K562 (cell line): ENCODE results near the gene PLEKHM2. TPM values are rescaled to one million over a fixed set of nuclear protein-coding genes. Genes with fewer than 3 reads are reported as not detected.

Experiments
- ATAC-seq: fragments of 200-7000 bp; cut with Tn5 transposase; 3 replicates; pipeline ENCODE4 v1.9.1; 2020; ENCODE audit warnings: moderate library complexity
- BruUV-seq: library from RNA; stranded (reverse); fragments of 400-500 nt; replicated peaks from 2 replicates; lab custom pipeline; 2021; lab: Mats Ljungman, UMichigan
- CTCF ChIA-PET: fragments of 300-600 bp; formaldehyde crosslinking; extraction: SDS; loops from one replicate; lab custom pipeline; 2021; ENCODE audit warnings: low intra/inter-chr PET ratio; lab: Yijun Ruan, JAX
- POLR2A ChIA-PET: fragments of 300-600, 350-650 bp; sonication (Branson Sonifier 250); formaldehyde crosslinking; extraction: SDS; loops from one replicate; lab custom pipeline; 2021; ENCODE audit warnings: antibody characterized with exemption, inconsistent platforms; lab: Yijun Ruan, JAX
- DNase-seq, 4 experiments: peaks; one replicate each; pipeline versions ENCODE4 v3.0.0 to v3.0.0-alpha.2; 2011 to 2018; ENCODE audit warnings: low spot score in 3 of 4, mixed read lengths in 3 of 4; ENCODE audit errors: extremely low read depth in 1 of 4
- FAIRE-seq: peaks from 2 replicates; lab custom pipeline; 2011; peaks lifted over from hg19 to GRCh38; lab: Jason Lieb, UNC
- H2AFZ ChIP-seq: 2 replicates; pipeline ENCODE4 v1.6.0; 2011; ENCODE audit warnings: low read depth, low read length, control low read depth, inconsistent platforms
- H3K27ac ChIP-seq: fragments of 200-600 bp; 3 replicates; pipeline ENCODE4 v1.8.0; 2011; ENCODE audit warnings: low read depth, mild to moderate bottlenecking, control low read depth, inconsistent platforms, low read length, moderate library complexity, mixed read lengths; ENCODE audit errors: extremely low read depth
- H3K27me3 ChIP-seq, 2 experiments: fragments of 300-600 bp in 1 of 2; 2 replicates in 1 of 2; 3 replicates in 1 of 2; pipeline versions ENCODE4 v1.6.0 to v1.8.0; 2011; ENCODE audit warnings: inconsistent platforms in 2 of 2, low read length in 2 of 2, mild to moderate bottlenecking in 1 of 2, mixed read lengths in 1 of 2, moderate library complexity in 1 of 2; ENCODE audit not compliant: control insufficient read depth in 2 of 2, insufficient read depth in 2 of 2
- H3K36me3 ChIP-seq: fragments of 300-600 bp; 3 replicates; pipeline ENCODE4 v1.8.0; 2011; ENCODE audit warnings: mild to moderate bottlenecking, low read length, inconsistent platforms; ENCODE audit not compliant: control insufficient read depth, insufficient read depth
- H3K4me1 ChIP-seq, 2 experiments: fragments of 200-600 bp in 1 of 2; replicated peaks in 1 of 2; 2 replicates in 1 of 2; 3 replicates in 1 of 2; pipeline versions ENCODE4 v1.5.1 to v1.8.0; 2011; ENCODE audit warnings: inconsistent platforms in 2 of 2, low read length in 2 of 2, mild to moderate bottlenecking in 1 of 2, mixed read lengths in 1 of 2, moderate library complexity in 1 of 2; ENCODE audit not compliant: control insufficient read depth in 2 of 2, insufficient read depth in 2 of 2
- H3K4me2 ChIP-seq: 2 replicates; pipeline ENCODE4 v1.6.1; 2011; ENCODE audit warnings: low read length, control low read depth, inconsistent platforms, mixed read lengths; ENCODE audit not compliant: insufficient read depth
- H3K4me3 ChIP-seq: fragments of 200-600 bp; sonication (generic), shearing (Covaris generic); 2 replicates; pipeline ENCODE4 v1.5.1; 2016; ENCODE audit warnings: control low read depth, inconsistent platforms
- H3K79me2 ChIP-seq: fragments of 200-600 bp; 3 replicates; pipeline ENCODE4 v1.8.0; 2011; ENCODE audit warnings: low read length, inconsistent platforms; ENCODE audit not compliant: control insufficient read depth, insufficient read depth
- H3K9ac ChIP-seq, 2 experiments: 2 replicates each; pipeline versions ENCODE4 v1.6.0 to v1.6.1; 2011; ENCODE audit warnings: low read depth in 2 of 2, low read length in 2 of 2, control low read depth in 1 of 2, inconsistent platforms in 1 of 2, mild to moderate bottlenecking in 1 of 2, mixed read lengths in 1 of 2; ENCODE audit not compliant: insufficient read depth in 1 of 2
- H3K9me1 ChIP-seq: one replicate; pipeline ENCODE4 v1.6.0; 2011; ENCODE audit warnings: inconsistent platforms, mild to moderate bottlenecking, low read length, moderate library complexity; ENCODE audit not compliant: control insufficient read depth, insufficient read depth
- H3K9me3 ChIP-seq: replicated peaks from 2 replicates; pipeline ENCODE4 v1.5.1; 2011; ENCODE audit warnings: low read depth, low read length, inconsistent platforms; ENCODE audit not compliant: control insufficient read depth, insufficient read depth
- H4K20me1 ChIP-seq: replicated peaks from 2 replicates; pipeline ENCODE4 v1.6.1; 2011; ENCODE audit warnings: low read length, inconsistent platforms, mixed read lengths; ENCODE audit not compliant: control insufficient read depth, insufficient read depth
- CREB3 ChIP-seq: fragments of 450-650 bp; conservative IDR thresholded peaks from 2 replicates; pipeline ENCODE4 v1.6.1; 2016; ENCODE audit warnings: missing genetic modification characterization, low read depth, mild to moderate bottlenecking, missing compliant biosample characterization, moderate library complexity
- GATA2 ChIP-seq: sonication (generic); formaldehyde crosslinking; IDR thresholded peaks from 2 replicates; pipeline ENCODE4 v1.4.0; 2020; ENCODE audit warnings: mild to moderate bottlenecking, missing genetic modification reagents
- KLF6 ChIP-seq: fragments of 250-450 bp; sonication (Bioruptor Pico); IDR thresholded peaks from 2 replicates; pipeline ENCODE4 v1.4.0; 2020; ENCODE audit warnings: mild to moderate bottlenecking, moderate library complexity, borderline replicate concordance
- LEF1 ChIP-seq: fragments of 450-650 bp; IDR thresholded peaks from 2 replicates; pipeline ENCODE4 v1.6.1; 2016; ENCODE audit warnings: mild to moderate bottlenecking
- MAZ ChIP-seq, 2 experiments: fragments of 450-650 bp in 1 of 2; sonication (generic) in 1 of 2; formaldehyde crosslinking; IDR thresholded peaks in 1 of 2; conservative IDR thresholded peaks in 1 of 2; 2 replicates each; pipeline versions ENCODE4 v1.4.0 to v1.5.0; 2020; ENCODE audit warnings: mild to moderate bottlenecking in 1 of 2, missing genetic modification reagents in 1 of 2
- MCM3 ChIP-seq: fragments of 450-650 bp; IDR thresholded peaks from 2 replicates; pipeline ENCODE4 v1.6.1; 2016
- NFIX ChIP-seq: fragments of 250-450 bp; sonication (Bioruptor Pico); IDR thresholded peaks from 2 replicates; pipeline ENCODE4 v1.4.0; 2020; ENCODE audit warnings: low read depth, mild to moderate bottlenecking, moderate library complexity
- RBBP5 ChIP-seq: fragments of 200-600 bp; sonication (generic); IDR thresholded peaks from 2 replicates; pipeline ENCODE4 v1.6.1; 2012; ENCODE audit warnings: borderline replicate concordance, mild to moderate bottlenecking, low read length, control low read depth, inconsistent platforms; ENCODE audit not compliant: insufficient read depth, poor library complexity, severe bottlenecking
- SP2 ChIP-seq: IDR thresholded peaks from 2 replicates; pipeline ENCODE4 v1.6.1; 2011; ENCODE audit warnings: mild to moderate bottlenecking, low read depth, low read length, moderate library complexity; ENCODE audit not compliant: poor library complexity, severe bottlenecking; ENCODE audit errors: extremely low read depth
- ZNF121 ChIP-seq: sonication (generic); formaldehyde crosslinking; conservative IDR thresholded peaks from 2 replicates; pipeline ENCODE4 v1.8.0; 2022; ENCODE audit warnings: missing genetic modification reagents
- ZNF133 ChIP-seq: fragments of 250-450 bp; sonication (Bioruptor Pico); IDR thresholded peaks from 2 replicates; pipeline ENCODE4 v1.4.0; 2020; ENCODE audit warnings: mild to moderate bottlenecking
- ZNF699 ChIP-seq: fragments of 250-450 bp; sonication (Bioruptor Pico); IDR thresholded peaks from 2 replicates; pipeline ENCODE4 v1.8.0; 2021; ENCODE audit warnings: mild to moderate bottlenecking, moderate library complexity; ENCODE audit not compliant: insufficient replicate concordance
- WGBS: fragments of 100-300 bp; shearing (Covaris generic); methylation state at CpG from one replicate; pipeline ENCODE4 v1.1.6; 2016; ENCODE audit warnings: low coverage, mixed read lengths; ENCODE audit not compliant: insufficient coverage; ENCODE audit errors: missing lambda C conversion rate; 5-methylcytosine and 5-hydroxymethylcytosine counted together
- in situ Hi-C: fragments of 300-500 bp; cut with MboI; formaldehyde crosslinking; loops from 4 replicates; pipeline ENCODE4 v1.15.0; 2018; ENCODE audit warnings: inconsistent platforms, mixed read lengths
- intact Hi-C: fragments of 100-400 bp; cut with micrococcal nuclease; formaldehyde crosslinking; loops from 2 replicates; pipeline ENCODE4 v1.14.2; 2022
- polyA plus RNA-seq, 8 experiments: library from polyadenylated mRNA; depleted of rRNA in 4 of 8; stranded (reverse) in 5 of 8; unstranded in 3 of 8; fragments of >200 nt; fragmentation: Nextera tagmentation in 2 of 8; fragmentation: Illumina TruSeq in 1 of 8; extraction: Ambion mirVana in 2 of 8; extraction: Trizol in 1 of 8; gene quantifications; 2 replicates each; pipeline versions ENCODE4 v1.2.1 to v1.2.3, GENCODE V29; 2011 to 2014; ENCODE audit warnings: inconsistent platforms in 1 of 8, missing spikeins in 1 of 8
- total RNA-seq, 7 experiments: library from RNA; depleted of rRNA in 6 of 7; stranded (reverse); fragments of >200 nt in 6 of 7; fragmentation: Illumina TruSeq in 2 of 7; extraction: Trizol in 2 of 7; gene quantifications; 2 replicates each; pipeline versions ENCODE4 v1.2.1 to v1.2.3, GENCODE V29; 2011 to 2021; ENCODE audit warnings: low replicate concordance in 1 of 7
- TF ChIP-seq, protein P1 (sequence below): fragments of 250-450 bp; sonication (Bioruptor Pico); IDR thresholded peaks from 2 replicates; pipeline ENCODE4 v1.4.0; 2020; ENCODE audit warnings: borderline replicate concordance

PLEKHM2 gene
- total and polyA plus RNA-seq, 9 of the 15 experiments (the other 6 are each of a cell fraction or from before 2014, with no cell fraction given) = 0.27 to 63.7 (median 33.2) TPM

- no peak overlapping the region for H2AFZ ChIP-seq
- H3K27ac ChIP-seq = no peak overlapping the region
- no peak for ATAC-seq
- DNase-seq = no peak
- in situ Hi-C loops = no loop called here
- peaks cover 83% of the 10 kb centered on the region for H3K36me3 ChIP-seq
- H3K4me2 ChIP-seq = no peak overlapping the region
- WGBS = 97% methylated on average over 3 of the region's 3 CpGs
- TF ChIP-seq MCM3 = no peak
- TF ChIP-seq SP2 = peak; percentile 6
- TF ChIP-seq, all 486 proteins: peak for 1
- no peaks in the 10 kb centered on the region for H3K9me1 ChIP-seq
- H3K4me1 ChIP-seq = no peaks in the 10 kb centered on the region
- FAIRE-seq = no peak
- no peak overlapping the region for H3K4me3 ChIP-seq
- intact Hi-C loops = no loop called here
- BruUV-seq = no TSS peak
- no peaks in the 10 kb centered on the region for H3K27me3 ChIP-seq
- no peak overlapping the region for H3K9ac ChIP-seq
- H4K20me1 ChIP-seq = no peaks in the 10 kb centered on the region
- H3K79me2 ChIP-seq = no peaks in the 10 kb centered on the region
- ChIA-PET POLR2A (interaction anchor here (1.3 kb wide), 1 partner anchor 9 kb away, joined by 5 read pairs; no protein-coding TSS in a partner anchor), CTCF (interaction anchor here (0.6 kb wide), 1 partner anchor 56 kb away, joined by 5 read pairs; no protein-coding TSS in a partner anchor)
- H3K9me3 ChIP-seq = no peaks in the 10 kb centered on the region
These were observed 27.7 kb upstream of the PLEKHM2 start for GRCh38 chr1:15656464-15656863.

DNA sequence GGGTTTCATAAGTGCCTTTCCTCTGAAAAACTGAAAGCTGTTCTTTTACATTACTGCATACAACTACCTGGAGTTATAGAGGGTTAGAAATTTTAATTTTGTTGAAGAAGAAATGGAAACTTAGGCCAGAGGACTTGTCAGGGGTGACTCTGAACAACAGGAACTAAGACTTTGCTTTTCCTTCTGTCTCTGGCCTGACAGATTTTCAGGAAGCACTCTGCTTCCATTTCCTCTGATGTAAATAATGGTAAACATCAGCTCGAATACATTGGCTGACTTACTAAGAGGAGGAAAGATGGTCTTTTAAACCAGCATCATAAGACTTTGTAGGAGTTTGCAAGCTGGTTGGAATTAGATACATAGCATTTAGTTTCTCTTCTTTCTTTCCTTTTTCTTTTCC is 27.1 kb upstream of the PLEKHM2 start:
- FAIRE-seq = no peak
- no peaks in the 10 kb centered on the region for H3K4me1 ChIP-seq
- no peak overlapping the region for H2AFZ ChIP-seq
- 83% methylated on average over 1 of the region's 1 CpG for WGBS
- H3K9ac ChIP-seq = no peak overlapping the region
- no peak for DNase-seq
- no TSS peak for BruUV-seq
- POLR2A ChIA-PET = interaction anchor here (1.3 kb wide), 1 partner anchor 9 kb away, joined by 5 read pairs; no protein-coding TSS in a partner anchor
- H3K4me3 ChIP-seq = no peak overlapping the region
- intact Hi-C loops (no loop called here), in situ Hi-C loops (no loop called here)
- no peaks in the 10 kb centered on the region for H3K79me2 ChIP-seq
- H3K4me2 ChIP-seq = no peak overlapping the region
- H3K9me1 ChIP-seq = no peaks in the 10 kb centered on the region
- H3K27me3 ChIP-seq = no peaks in the 10 kb centered on the region
- CTCF ChIA-PET = interaction anchor here (0.6 kb wide), 1 partner anchor 55 kb away, joined by 5 read pairs; no protein-coding TSS in a partner anchor
- H4K20me1 ChIP-seq = no peaks in the 10 kb centered on the region
- no peak overlapping the region for H3K27ac ChIP-seq
- H3K9me3 ChIP-seq = no peaks in the 10 kb centered on the region
- no peak for ATAC-seq
- H3K36me3 ChIP-seq = peaks cover 83% of the 10 kb centered on the region
- no peak for TF ChIP-seq KLF6 (CRISPR knock-in tag)
- no peak for TF ChIP-seq GATA2 (CRISPR knock-in tag)
- no peak for TF ChIP-seq ZNF121 (CRISPR knock-in tag)
- TF ChIP-seq ZNF133 (CRISPR knock-in tag) = no peak
- no peak for TF ChIP-seq LEF1
- no peak for TF ChIP-seq CREB3 (tag)
- TF ChIP-seq ZNF699 (CRISPR knock-in tag) = no peak
- TF ChIP-seq, protein P1, sequence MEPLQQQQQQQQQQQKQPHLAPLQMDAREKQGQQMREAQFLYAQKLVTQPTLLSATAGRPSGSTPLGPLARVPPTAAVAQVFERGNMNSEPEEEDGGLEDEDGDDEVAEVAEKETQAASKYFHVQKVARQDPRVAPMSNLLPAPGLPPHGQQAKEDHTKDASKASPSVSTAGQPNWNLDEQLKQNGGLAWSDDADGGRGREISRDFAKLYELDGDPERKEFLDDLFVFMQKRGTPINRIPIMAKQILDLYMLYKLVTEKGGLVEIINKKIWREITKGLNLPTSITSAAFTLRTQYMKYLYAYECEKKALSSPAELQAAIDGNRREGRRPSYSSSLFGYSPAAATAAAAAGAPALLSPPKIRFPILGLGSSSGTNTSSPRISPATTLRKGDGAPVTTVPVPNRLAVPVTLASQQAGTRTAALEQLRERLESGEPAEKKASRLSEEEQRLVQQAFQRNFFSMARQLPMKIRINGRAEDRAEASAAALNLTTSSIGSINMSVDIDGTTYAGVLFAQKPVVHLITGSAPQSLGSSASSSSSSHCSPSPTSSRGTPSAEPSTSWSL (CRISPR knock-in tag) = no peak
- TF ChIP-seq NFIX (CRISPR knock-in tag) = no peak
- no peak for TF ChIP-seq MAZ (CRISPR knock-in tag; conservative IDR thresholded peaks at IDR 0.05 in 1 of 2, IDR thresholded peaks at IDR 0.05 in 1 of 2)
- TF ChIP-seq RBBP5 = no peak
